GM19468 (cell line): ENCODE results near the gene KLK3.
"Not testable (repeated sequence)": the region's sequence is repeated elsewhere in the genome, so short reads cannot be mapped to it uniquely, and the experiment has no call there.

Experiments
- ATAC-seq: cut with Tn5 transposase; IDR thresholded peaks from one replicate; pipeline ENCODE4 v1.9.1; 2021; ENCODE audit warnings: mild to moderate bottlenecking, moderate library complexity, moderate number of reproducible peaks; ENCODE audit not compliant: unreplicated experiment; ENCODE audit errors: extremely low read depth

KLK3 gene

DNA sequence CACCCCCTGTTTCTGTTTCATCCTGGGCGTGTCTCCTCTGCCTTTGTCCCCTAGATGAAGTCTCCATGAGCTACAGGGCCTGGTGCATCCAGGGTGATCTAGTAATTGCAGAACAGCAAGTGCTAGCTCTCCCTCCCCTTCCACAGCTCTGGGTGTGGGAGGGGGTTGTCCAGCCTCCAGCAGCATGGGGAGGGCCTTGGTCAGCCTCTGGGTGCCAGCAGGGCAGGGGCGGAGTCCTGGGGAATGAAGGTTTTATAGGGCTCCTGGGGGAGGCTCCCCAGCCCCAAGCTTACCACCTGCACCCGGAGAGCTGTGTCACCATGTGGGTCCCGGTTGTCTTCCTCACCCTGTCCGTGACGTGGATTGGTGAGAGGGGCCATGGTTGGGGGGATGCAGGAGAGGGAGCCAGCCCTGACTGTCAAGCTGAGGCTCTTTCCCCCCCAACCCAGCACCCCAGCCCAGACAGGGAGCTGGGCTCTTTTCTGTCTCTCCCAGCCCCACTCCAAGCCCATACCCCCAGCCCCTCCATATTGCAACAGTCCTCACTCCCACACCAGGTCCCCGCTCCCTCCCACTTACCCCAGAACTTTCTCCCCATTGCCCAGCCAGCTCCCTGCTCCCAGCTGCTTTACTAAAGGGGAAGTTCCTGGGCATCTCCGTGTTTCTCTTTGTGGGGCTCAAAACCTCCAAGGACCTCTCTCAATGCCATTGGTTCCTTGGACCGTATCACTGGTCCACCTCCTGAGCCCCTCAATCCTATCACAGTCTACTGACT is at the start of gene KLK3:
Gene KLK3, plus strand, starts transcription at position 280 of the 775 bp plus-strand sequence. Its CDS starts 41 bp downstream, at position 321.
- no peak for ATAC-seq

DNA sequence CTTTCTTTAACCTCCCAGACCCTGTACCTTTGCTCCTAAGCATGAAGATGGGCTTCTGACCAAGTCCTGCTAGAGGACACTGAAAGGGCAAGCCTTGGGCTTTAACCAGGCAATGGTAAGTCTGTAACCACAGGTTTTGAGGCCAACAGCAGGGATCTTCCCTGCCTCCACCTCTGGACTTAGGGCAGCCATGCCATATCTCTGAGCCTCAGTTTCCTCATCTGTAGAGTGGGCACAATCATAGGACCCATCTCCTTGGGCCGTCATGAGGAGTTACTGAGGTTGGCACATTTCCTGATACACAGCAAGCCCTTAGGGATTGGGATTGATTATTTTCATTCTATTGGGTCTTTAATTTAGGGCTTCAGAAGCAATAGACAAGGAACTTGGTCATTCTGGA is 45.9 kb upstream of the KLK3 start:
- no peak for ATAC-seq

DNA sequence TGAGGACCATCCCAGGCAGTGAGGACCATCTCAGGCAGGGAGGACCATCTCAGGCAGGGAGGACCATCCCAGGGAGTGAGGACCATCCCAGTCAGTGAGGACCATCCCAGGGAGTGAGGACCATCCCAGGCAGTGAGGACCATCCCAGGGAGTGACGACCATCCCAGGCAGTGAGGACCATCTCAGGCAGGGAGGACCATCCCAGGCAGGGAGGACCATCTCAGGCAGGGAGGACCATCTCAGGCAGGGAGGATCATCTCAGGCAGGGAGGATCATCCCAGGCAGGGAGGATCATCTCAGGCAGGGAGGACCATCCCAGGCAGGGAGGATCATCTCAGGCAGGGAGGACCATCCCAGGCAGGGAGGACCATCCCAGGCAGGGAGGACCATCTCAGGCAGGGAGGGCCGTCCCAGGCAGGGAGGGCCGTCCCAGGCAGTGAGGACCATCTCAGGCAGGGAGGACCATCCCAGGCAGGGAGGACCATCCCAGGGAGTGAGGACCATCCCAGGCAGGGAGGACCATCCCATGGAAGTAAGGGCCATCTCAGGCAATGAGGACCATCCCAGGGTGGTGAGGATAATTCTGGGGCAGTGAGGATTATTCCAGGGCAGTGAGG is 43.0 kb upstream of the KLK3 start:
- not testable (repeated sequence) for ATAC-seq

DNA sequence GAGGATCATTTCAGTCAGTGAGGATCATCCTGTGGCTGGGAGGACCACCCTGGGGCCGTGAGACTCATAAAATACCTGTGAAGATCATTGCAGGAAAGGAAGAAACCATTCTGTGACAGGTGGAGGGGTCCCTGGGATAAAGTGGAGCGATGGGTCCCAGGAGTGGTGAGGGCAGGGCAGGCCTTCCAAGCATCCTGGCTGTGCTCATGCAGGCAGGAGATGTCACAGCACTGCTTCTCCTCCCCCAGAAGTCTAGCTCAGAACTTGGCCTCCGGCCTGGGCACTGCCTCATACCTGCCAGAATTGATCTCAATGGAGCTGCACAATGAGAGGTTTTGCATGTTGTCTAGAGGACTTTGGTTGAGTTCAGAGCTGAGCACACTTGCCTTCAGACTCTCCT is 42.2 kb upstream of the KLK3 start:
- ATAC-seq, result no peak

DNA sequence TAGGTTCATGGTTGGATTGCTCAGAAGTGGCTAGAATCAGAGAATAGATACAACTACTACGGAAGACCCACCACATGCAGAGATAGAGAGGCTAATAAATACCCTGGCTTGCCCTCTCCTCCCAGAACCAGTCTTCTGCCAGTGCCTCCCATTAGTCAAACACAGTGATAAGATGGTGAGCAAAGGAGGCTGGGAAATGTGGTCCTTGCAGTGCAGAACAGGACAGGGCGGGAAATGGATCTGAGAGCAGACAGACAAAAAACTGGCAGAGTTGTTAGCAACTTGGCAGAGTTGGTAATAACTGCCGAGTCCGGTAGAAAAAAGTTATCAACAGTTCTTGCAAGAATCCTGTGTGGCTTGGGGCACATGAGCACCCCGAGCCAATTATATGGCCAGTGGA is 39.8 kb upstream of the KLK3 start:
- ATAC-seq, result no peak

DNA sequence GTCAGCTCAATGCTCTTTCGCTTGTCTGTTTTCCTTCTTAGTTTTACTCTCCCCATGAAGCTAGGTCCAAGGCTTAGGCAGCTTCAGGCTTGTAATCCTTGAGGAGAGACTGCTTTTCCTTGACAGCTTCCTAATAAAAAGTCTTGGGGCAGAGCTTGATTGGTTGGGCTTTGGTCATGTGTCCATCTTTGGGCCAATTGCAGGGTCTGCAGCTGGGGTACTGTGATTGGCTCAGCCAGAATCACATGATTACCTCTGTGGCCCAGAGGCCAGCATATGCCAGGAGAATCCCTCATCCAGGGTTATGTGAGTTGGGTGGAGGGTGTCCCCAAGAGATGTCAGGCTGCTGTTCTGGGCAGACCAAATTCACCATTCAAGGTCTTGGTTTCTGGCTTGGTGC is 39.3 kb upstream of the KLK3 start:
- no peak for ATAC-seq

DNA sequence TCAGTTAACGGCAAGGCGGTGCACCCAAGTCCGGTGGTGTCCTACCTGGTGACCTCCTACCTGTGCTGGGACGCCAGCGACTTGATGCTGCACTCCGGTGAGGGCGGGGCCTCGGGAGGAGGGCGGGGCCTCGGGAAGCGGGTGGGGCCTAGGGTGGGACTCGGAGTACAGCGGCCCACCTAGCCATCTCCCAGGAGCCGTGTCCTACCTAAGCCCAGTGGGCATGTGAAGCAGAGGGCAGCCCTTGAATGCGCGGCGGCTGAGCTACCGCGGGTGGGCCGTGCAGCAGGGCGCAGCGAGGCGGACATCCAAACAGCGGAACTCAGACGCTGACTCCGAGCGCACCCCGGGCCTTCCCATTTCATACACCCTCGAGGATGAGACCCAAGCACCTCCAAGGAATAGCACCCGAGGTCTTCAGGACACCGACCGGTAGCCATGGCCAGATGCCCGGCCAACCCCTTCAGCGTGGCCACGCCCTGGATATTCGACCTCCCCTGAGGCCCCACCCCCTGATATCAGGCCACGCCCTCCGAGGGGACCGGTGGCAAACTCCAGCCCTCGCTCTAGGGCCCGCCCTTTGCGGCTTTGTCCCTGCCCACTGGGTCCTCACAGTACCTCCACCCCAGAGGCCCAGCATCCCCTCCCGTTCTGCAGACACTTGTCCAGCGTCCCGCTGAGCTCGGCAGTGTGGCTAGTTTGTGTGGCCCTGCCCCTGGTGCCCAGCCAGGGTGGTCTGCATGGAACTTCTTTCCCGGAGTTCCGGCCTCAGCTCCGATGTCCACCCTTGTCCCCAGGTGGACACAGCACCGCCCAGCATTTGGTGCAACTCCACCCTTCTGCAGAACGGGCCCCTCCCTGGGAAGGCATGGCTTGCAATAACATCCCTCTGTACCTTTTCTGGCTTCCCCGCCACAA is 36.5 kb upstream of the KLK3 start:
- ATAC-seq, result no peak

DNA sequence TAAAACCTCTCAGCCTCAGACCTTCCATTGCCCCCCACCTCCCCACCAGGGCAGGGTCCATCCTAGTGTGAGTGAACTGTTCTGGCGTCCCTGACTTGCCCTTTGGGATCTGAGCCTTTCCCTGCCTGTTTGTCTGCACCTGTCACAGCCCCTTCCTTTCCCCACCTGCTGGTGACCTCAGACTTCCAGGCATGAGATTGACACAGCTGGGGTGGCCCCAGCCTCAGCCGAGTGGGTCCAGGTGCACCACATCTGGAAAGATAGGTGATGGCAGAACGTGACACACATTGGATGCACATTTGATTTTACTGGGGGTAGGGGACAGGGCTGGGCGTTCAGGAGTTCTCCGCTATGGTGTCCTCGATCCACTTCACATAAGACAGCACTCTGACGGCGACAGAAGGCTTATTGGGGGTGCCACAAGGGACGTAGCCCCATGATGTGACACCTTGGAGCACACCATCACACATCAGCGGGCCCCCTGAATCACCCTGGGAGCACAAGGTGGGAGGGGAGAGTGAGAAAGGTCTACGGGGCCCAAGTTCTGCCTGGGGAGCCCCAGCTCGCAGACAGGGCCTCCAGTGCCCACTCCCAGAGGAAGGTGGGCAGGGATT is 35.7 kb upstream of the KLK3 start:
- no peak for ATAC-seq

DNA sequence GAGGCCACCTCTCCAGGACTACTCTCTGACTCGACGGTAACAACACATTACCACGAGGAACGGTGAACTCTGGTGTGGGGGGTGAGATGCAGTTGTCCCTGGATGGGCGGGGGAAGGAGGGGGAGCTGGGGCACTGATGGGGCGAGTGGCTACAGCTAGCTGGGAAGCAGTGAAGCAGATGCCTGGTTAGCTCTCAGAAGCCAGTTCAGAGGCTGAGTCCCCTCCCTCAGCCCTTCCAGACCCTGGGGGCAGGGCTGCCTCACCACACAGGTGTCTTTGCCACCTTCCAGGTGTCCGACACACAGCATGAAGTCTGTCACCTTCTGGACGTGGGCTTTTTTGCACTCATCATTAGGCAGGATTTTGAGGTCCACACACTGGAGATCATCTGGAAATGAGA is 35.1 kb upstream of the KLK3 start:
- no peak for ATAC-seq

DNA sequence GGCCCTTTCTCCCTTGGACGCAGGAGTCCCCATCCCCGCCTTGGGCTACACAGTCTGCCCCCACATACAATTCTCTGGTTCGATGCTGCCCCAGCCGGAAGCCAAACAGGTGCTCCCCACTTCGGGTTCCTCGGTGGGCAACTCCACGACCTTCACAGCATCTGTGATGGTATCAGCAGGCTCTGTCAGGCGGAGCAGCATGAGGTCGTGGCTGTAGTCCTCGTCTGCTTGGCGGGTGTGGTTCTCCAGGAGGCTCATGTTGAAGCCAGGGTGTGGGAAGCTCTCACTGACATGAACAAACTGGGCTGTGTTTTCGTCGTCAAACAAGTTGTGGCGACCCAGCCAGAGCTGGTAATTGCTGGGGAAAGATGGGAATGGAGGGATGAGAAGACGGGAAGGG is 34.6 kb upstream of the KLK3 start:
- no peak for ATAC-seq

DNA sequence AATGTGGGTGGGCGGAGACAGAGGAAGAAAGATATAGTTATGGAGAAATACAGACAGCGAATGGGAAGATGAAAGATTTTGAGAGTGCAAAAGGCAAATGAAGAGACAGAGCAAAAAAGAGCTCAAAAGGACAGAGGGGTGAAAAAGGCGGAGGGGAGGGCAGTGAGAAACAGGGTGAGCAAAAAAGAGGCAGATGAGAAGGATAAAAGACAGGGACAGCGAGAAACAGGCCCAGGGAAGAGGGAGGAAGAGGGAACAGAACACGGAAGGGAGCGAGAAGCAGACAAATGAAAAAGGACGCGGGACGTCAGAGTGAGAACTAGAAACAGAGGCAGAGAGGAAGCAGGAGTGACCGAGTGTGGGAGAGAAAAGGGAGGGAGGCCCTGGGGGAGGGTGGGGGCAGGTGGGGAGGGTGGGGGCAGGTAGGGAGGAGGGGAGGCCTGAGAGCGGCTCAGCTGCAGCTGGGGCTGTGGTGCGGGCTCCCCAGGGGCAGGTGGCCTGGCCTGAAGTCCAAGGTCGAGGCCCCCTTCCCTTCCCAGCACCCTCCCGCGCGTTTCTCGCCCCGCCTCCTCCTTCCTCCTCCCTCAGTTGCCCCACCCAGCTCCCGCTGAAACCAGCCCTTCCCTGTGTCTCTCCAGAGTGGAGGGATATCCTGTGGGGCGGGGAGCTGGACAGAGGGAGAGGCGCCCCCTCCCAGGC is 34.0 kb upstream of the KLK3 start:
- no peak for ATAC-seq

DNA sequence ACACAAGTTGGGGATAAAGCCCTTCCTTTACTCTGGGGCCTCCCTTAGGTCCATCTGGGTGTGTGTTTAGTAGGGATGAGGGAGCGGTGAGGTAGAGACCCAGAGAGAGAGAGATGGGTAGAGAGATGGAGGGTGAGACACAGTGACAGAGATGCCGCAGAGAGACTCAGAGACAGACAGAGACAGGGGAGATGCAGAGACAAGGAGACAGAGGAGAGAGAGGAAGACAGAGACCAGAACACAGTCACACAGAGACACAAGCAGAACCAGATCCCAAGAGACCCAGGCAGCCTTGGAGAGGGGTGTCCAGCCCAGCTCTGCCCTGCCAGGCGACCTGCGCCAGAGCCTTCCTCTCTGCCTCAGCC is 33.5 kb upstream of the KLK3 start:
- ATAC-seq, result no peak

DNA sequence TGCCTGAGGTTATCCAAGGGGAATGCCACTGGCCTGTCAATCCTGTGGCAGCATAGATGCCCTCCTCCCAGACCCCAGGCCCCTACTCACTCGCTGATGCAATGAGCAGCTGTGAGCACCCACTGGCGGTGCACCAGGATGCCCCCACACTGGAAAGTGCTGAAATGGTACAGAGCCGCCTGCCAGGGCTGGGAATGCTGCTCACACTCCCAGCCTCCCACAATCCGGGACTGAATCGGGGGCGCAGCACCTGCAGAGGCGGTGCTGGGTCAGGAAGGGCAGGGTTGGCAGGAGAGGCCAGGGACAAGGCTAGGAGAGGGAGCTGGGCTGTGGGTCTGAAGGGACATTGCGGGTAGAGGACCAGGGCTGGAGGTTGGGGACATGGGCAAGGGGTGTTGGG is 33.1 kb upstream of the KLK3 start:
- ATAC-seq, result no peak

DNA sequence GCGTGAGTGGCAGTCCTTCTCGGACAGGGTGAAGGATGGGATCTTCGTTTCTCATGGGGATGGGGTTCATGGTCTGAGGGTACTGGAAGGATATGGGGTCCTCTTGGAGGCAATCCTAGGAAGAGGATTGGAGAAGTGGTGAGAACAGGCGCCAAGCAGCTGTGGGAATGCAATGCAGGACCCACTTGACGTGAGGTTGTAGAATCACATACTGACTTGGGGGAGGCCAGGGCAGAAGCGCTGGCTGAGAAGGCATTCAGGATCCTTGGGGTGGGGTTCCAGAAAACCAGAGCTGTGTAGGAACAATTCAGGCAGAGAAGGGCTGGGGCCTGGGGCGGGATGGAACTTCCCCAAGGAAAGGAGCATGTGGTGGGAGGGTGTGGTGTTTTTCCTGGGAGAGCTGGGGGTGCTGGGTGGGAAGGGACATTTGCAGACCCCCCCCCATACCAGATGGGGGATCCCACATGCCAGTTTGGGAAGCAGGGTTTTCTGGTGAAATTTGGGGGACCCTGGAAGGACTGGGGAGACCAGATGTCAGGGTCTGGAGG is 32.0 kb upstream of the KLK3 start:
- no peak for ATAC-seq

DNA sequence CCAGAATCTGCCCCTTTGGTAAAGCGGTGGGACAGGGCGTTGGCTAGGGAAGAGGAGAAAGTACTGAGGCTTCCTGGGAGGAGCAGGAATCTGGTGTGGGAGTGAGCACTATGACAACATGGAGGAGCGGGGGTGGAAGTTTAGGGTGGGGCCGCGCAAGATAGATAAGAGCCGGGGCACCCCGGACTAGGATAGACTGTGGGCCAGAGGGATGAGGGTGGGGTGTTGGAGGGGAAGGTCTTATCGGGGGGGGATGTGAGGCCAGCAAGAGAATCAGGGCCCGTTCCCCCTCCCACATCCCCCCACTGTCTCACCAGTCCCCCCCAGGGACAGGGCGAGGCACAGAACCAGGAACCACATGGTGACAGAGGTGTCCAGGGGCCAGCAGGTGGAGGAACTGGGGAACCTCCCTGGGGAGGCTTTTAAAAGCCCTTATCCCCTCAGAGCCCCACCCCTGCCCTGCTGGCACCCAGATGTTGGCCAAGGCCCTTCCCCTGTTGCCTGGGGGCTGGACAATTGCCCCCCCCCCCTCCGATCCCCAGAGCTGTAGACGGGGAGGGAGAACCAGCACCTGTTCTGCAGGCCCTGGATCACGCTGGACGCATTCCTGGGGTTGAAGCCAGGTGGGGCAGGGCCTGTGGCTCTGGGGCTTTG is 31.2 kb upstream of the KLK3 start, which contains the start of gene KLK1:
Gene KLK1, minus strand, starts transcription at position 399 of the 654 bp plus-strand sequence. Its CDS starts 39 bp downstream, at position 360.
- ATAC-seq, result no peak

DNA sequence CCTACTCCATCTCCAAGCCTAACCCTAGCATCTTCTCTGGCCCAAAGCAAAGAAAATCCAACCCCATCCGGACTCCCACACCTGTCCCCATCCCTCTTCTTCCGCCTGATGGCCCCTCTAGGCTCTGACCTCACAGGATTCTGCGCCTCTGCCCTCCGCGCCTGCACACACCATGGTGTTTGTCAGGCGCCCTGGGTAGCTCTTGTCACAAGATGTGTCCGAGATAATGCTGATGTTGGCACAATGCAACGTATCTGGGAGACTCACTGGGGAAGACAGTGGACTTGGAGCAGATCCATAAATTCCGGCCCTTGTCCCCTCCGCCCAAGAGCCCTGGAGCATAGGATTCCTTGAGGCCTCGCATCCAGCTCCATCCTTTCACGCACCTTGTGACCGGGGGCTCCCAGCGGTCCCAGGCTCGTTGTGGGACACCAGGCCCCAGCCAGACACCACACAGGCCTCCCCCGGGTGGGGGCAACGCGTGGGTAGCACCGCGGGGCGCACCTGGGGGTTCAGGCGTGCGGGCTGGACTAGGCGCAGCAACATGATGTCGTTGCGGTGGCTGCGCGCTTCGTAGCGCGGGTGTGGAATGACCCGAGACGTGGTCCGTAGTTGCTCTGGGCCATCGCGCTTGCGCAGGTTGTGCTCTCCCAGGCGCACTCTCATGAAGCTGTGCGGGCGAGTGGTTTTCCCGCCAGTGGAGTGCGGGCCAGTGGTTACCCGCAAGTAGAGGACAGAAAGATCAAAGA is 28.0 kb upstream of the KLK3 start:
- no peak for ATAC-seq

DNA sequence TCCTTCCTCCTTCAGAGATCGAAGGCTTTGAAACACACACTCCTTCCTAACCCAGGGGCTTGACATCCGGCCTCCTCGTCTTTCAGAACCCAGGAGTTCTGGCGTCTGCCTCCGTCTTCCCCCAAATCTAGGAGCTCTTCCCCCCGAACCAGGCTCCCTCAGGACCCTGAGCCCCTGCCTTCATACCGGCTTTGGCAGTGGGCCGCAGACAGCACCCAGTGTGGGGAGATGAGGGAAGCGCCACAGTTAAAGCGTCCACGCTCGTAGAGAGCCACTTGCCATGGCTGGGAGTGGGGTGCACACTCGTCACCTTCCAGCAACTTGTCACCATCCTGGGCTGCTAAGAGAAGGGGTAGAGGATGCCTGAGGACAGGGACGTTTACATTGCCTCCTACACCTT is 27.2 kb upstream of the KLK3 start:
- no peak for ATAC-seq

DNA sequence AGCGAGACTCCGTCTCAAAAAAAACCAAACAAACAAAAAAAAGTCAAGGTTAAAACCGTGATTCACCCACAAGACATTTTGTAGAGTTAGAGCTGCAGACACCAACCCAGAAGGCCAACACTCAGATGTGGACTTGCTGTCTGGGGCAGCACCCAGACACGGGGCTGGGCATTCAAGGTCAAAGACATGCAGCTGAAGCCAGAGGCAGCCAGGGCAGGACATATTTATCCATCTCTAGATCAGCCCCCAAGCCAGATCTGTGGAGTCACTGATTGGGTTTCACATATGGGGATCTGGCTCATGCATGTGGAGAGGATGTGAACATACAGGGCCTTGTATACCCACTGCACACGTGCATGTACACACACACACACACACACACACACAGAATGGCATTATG is 24.9 kb upstream of the KLK3 start:
- no peak for ATAC-seq
